C4-2B (cell line): ENCODE measurements around the gene CALML5.

Experiments
- H3K27ac ChIP-seq: fragments of 450-650 bp; 2 replicates; pipeline ENCODE4 v1.5.1; 2017
- ZFX ChIP-seq: fragments of 450-650 bp; IDR thresholded peaks from 2 replicates; pipeline ENCODE4 v1.6.1; 2017
- TF ChIP-seq, protein P1 (sequence below): fragments of 450-650 bp; conservative IDR thresholded peaks from 2 replicates; pipeline ENCODE4 v1.5.1; 2017; ENCODE audit warnings: mild to moderate bottlenecking

Gene CALML5

DNA sequence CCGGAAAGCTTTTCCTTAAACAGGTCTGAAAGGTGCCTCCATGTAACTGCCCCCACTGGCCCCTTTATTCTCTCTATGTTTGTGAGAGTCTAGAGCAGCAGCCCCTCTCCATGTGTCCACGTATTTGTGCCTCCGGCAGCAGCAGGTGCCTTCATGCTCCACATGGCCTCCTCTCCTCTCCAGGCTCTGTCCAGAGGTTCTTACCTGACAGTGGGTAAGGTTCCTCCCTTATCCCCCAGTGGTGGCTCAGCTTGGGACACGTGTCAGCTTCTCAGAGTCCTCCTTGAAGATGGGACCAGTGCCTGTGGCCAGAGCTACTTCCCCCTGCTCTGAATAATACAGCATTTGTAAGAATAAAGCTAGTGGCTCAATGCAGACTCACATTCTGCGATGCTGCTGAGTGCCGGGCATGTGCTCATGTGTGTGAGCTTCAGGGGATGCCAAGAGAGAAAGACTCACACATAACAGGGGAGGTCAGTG lies 33.3 kb upstream of the CALML5 start:
- H3K27ac ChIP-seq = no peak overlapping the region
- no peak for TF ChIP-seq ZFX
- TF ChIP-seq, protein P1, sequence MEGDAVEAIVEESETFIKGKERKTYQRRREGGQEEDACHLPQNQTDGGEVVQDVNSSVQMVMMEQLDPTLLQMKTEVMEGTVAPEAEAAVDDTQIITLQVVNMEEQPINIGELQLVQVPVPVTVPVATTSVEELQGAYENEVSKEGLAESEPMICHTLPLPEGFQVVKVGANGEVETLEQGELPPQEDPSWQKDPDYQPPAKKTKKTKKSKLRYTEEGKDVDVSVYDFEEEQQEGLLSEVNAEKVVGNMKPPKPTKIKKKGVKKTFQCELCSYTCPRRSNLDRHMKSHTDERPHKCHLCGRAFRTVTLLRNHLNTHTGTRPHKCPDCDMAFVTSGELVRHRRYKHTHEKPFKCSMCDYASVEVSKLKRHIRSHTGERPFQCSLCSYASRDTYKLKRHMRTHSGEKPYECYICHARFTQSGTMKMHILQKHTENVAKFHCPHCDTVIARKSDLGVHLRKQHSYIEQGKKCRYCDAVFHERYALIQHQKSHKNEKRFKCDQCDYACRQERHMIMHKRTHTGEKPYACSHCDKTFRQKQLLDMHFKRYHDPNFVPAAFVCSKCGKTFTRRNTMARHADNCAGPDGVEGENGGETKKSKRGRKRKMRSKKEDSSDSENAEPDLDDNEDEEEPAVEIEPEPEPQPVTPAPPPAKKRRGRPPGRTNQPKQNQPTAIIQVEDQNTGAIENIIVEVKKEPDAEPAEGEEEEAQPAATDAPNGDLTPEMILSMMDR = no peak

DNA sequence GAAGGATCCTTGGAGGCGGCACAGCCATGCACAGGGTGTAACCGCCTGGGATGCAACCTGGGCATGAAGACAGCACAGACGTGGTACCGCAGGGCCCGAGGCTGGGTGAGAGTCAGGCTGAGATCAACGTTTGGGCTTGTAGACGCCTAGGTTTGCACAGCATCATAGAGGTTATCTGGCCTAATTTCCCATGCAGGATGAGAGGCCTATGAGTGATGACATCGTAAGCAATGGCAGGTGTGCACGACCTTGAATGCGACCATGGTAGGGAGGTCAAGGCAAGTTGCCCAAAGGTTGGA lies 32.9 kb upstream of the CALML5 start:
- TF ChIP-seq ZFX = no peak
- TF ChIP-seq, protein P1 = no peak
- H3K27ac ChIP-seq = no peak overlapping the region

DNA sequence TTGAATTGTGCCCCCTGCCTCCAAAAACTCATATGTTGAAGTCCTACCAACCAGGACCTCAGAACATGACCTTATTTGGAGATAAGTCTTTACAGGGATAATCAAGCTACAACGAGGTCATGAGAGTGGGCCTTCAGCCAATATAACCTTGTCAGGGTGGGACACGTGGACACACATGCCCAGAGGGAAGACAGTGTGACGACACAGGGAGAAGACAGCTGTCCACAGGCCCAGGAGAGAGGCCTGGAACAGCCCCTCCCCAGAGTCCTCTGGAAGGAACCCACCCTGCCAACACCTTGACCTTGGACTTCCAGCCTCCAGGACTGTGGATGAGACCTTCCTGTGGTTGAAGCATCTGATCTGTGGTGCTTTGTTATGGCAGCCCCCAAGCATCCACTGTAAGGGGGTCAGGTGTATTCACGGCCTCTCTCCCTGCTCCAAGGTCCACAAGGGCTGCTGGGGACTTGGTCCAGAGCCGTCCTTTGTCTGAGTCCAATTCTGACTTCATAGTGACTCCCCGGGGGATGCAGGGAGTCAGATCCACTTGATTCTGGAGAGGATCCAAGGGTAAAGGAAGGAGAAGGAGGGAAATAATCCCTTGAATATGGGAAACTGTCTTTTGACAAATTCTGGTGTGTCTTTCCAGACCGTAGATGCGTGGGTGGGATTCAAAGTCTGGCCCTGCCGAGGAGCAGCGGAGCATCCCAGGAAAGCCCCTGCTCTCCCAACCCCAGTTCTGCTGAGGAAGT lies 32.4 kb upstream of the CALML5 start:
- H3K27ac ChIP-seq = no peak overlapping the region
- no peak for TF ChIP-seq ZFX
- TF ChIP-seq, protein P1 = no peak

DNA sequence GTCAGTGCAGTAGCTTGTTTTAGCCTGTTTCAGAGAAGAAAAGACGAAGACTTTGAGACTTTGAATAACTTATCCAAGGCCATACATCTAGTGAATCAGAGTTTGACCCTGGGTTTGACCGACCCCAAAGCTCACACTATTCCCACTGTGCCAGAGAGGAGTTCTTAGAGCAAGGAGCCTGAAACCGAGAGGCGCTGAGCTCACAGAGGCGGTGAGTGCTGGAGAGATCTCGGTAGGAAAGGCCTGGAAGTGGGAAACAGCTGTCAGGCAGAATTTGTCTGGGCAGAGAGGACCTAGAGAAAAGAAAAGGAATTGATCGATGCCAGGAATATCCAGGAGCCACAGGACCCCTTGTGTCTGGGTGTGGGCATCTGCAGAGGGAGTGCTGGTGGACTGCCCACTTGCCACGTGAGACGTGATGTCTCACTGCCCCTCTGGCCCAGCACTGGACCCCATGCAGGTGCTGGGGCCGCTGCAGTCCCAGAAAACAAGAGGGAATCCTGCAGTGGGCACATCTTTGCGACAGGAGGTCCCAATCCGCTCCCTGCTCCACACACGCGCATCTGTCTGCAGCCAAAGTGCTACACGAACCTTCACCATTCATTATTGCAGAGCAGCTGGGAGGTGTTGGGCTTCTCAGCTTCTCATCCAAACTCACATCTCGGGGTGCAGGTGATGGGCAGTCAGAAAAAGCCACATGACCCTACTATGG lies 31.6 kb upstream of the CALML5 start:
- no peak for TF ChIP-seq ZFX
- TF ChIP-seq, protein P1 = no peak

DNA sequence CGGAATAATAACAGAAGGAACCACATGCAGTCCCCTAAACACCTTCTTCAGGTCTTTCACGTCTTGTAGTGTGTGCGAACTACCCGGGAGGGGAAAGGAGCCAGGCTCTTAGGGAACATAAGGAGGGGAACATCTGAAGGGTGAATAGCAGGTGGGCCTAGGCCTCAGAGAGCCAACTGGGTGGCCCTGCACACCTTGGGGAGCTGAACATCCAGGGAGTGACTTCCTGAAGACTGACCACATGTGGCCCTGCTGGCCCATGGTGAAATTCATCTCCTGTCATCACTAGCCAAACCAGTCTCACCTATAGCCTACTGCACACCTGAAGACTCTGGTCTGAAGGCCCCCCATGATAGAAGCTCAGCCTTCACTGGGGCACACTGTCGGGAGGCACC lies 31.0 kb upstream of the CALML5 start:
- no peak overlapping the region for H3K27ac ChIP-seq
- TF ChIP-seq ZFX = no peak
- TF ChIP-seq, protein P1 = no peak

More for the DNA sequence above, 31.6 kb upstream of the CALML5 start:
- no peak overlapping the region for H3K27ac ChIP-seq

DNA sequence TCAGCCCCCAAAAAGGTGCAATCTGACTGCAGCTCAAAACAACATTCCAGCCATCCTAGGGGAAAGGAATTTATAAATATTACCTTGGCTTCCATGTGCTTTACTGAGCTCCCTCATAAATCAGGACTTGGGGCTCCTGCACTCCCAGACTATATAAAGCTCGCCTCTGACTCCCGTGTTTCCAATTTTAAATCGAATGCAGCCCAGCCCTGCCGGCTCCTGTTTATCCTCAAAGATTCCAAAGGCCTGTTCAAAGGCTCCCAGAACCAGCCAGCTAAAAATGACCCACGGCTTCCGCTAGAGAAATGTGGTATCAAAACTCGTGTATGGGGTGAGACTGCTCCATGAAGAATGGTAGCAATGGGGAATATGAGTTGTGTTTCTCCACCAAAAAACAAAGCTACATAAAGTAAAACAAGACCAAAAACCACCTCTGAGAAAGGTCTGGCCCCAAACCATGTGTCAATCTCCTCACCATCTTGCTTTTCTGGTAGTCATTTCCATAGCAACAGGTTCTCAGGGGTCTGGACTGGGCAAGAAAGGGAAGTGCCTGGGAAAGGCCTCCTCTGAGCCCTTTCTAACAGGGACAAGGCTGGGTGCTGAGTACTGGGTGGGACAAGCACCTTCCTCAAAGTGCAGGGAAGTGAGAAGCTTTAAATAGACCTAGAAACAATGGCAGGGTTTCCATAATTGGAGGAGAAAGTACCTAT lies 30.5 kb upstream of the CALML5 start:
- no peak overlapping the region for H3K27ac ChIP-seq
- TF ChIP-seq, protein P1 = no peak
- no peak for TF ChIP-seq ZFX
